GM19025 (cell line): Measurements from ENCODE around the gene NACAD.

Experiments used
- ATAC-seq: cut with Tn5 transposase; IDR thresholded peaks from one replicate; pipeline ENCODE4 v1.9.1; 2021; ENCODE audit warnings: mild to moderate bottlenecking, low read depth, moderate library complexity; ENCODE audit not compliant: unreplicated experiment

Gene NACAD

GRCh38 chr7:45098983-45099839 lies 10.4 kb upstream of the NACAD start:
- ATAC-seq = no peak

DNA sequence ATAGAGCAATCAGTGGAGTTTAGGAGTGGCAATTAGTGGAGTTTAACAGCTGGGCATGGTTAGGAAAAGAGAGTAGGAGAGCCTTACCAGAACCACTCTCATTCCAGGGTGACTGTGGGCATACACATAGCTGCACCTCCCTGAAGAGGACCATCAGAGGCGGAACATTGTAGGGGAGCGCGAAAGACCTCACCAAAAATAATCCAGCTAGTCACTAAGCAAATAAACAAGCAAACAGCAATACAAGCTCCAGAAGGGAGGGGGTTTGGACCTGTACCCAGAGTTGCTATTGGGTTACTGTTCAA lies 4.1 kb upstream of the NACAD start:
- ATAC-seq = no peak

DNA sequence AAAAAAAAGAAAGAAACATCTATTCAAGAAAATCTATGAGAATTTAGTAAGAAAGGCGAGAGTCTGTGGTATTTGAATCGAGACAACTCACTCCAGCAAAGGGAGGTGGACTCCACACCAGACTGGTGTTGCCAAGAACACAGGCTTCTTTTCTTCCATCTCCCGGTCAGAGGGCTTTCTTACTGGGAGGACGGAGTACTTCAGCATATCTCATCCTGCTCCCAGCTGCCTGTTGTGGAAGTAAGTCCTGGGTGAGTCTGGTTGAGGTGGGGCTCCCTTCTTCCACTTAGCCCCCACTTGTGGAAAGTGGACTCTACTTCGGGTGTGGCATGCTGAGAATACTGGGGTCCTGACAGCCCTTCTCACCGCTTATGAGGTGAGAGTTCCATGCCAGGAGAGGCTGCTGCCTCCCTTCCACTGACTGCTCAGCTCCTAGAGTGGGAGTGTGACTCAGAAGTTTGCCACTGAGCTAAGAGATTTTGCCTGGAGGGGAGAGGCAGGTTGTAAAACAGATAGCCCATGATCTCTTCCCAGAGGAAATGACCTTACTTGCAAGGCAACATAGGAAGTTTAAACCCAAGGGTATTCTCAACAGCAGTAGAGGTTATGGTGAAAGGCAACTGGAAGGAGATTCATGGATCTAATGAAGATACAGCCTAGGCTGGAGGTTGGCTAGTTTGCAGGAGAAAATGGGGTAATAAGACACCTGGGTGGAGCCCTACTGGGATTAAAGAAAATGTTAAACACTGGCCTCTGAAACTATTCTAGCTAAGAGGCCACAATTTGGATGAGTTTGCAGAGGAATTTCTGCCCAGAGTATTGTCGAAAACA lies 3.5 kb upstream of the NACAD start:
- ATAC-seq = no peak

DNA sequence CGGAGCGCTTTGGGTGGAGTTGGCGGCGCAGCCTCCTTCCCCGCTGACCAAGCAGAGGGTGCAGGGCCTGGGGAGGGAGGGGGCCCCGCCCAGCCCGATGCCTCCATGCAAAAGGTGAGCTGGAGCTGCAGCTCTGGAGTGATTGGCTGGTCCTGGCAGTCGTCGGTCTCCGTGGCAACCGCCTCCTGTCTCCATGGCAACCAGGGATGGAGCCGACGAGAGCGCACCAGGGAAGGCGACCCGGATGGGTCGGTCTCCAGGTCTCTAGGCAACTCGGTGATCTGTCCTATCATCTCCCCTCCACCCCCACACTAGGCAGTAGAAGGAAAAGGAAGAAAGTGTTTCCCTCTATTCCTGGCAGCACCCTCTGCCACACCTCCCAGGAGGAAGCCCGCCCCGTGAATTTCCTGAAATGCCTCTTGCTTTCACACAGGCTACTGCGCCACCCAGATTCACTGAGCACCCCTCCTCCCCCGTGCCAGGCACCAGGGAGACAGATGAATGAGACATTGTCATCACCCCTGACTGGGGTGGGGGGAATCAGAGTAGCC lies 647 bp upstream of the NACAD start:
- ATAC-seq = no peak

GRCh38 chr7:45088146-45088701 lies 545 bp downstream of the NACAD start:
- no peak for ATAC-seq

- no peak for ATAC-seq
These were observed 1.2 kb downstream of the NACAD start for GRCh38 chr7:45087301-45088145.

GRCh38 chr7:45086331-45087065 lies 2.3 kb downstream of the NACAD start:
- ATAC-seq = no peak

GRCh38 chr7:45085619-45086200 lies 3.1 kb downstream of the NACAD start:
- no peak for ATAC-seq

DNA sequence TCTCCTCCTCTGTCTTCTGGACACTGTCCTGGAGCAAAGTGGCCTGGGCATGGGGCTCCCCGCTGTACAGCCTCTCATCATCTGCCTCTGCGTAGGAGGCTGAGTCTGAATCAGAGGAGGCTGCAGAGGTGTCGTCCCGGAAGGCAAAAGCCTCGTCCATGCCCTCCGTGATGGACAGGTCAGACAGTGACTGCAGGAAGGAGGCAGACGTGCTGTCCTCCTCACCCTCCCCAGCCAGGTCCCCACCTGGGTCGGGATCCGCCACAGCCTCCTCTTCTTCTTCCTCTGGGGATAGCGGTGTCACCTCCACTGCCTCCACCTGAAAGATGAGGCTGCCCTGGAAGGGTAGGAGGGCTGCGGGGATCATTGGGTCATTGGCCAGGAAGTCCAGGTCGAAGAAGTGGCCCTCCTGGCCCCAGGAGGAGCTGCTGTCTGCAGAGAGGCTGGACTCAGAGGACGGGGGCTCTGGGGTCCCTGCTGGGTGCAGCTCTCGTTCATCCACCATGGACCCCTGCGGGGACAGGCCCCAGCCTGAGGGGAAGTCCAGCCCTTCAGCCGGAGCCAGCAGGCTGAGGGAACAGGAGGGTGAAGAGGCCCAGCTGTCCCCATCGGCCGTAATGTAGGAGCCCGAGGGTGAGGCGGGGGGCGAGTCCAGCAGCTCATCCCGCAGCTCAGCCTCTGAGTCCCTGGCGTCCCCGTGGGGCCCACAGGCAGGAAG lies 3.7 kb downstream of the NACAD start:
- no peak for ATAC-seq

DNA sequence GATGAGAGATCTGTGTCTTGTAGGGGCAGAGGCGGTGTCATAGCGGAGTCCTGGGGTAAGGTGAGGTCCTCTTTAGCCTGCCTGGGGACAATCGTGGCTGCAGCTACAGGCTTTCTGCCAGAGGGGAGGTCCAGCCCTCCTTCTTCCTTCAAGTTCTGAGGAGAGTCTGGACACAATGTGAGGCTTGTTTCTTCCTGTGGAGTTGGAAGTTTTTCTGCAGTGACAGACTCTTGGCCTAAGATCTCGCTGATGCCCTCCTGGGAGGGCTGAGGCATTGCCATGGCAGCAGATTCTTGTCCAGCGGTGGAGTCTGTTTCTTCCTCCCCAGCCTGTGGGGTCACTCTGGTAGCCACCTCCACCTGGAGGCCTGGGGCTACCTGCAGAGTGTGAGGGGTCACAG lies 4.4 kb downstream of the NACAD start:
- no peak for ATAC-seq

- ATAC-seq = no peak
These were observed 5.9 kb downstream of the NACAD start for GRCh38 chr7:45082831-45083331.

DNA sequence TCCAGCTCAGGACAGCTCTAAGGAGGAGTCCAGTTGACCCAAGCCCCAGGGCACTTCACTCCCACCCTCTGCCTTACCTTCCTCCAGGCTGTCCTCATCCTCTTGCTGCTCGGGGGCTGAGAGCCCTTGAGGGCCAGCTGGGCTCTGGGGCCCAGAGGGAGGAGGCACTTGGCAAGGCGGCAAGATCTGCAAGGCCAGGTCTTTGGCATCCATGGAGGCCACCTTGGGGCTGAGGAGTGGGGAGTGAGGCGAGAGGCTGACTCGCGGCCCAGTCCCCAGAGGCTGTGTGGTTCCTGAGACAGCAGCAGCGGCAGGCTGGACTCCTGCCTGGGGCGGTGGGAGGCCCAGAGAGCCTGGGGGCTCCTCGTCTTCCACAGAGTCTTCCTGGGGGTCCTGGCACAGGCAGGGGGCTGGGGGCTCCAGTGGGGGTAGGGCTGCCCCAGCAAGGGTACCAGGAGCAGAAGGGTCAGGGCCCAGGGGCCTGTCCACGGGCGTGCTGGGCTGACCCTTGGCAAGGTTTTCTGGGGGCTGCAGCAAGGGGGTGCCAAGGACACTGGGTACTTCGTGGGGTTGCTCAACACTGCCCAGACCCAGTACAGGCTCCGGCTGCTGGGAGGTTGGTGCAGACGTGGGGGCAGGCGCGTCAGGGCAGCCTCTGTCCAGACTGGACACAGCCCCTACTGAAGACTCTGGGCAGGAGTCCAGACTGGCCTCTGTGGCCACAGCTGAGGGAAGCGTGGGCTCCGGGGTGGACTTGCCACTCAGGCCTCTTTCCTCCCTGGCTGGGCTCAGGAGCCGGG lies 6.5 kb downstream of the NACAD start:
- ATAC-seq = no peak

DNA sequence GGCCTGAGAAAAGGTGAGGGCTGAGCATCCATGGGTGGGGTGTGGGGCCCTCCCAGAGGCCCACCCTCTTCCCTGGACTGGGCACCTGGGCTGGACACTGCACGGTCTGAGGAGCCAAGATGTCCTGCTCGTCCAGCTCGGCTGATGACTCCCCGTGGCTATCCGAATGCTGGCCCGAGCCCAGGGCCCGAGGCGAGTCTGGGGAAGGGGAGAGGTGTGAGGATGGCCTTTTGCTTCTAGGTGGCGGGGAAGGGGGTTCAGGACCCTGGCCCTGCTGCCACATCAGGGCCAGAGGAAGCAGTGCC lies 7.1 kb downstream of the NACAD start:
- ATAC-seq = no peak

DNA sequence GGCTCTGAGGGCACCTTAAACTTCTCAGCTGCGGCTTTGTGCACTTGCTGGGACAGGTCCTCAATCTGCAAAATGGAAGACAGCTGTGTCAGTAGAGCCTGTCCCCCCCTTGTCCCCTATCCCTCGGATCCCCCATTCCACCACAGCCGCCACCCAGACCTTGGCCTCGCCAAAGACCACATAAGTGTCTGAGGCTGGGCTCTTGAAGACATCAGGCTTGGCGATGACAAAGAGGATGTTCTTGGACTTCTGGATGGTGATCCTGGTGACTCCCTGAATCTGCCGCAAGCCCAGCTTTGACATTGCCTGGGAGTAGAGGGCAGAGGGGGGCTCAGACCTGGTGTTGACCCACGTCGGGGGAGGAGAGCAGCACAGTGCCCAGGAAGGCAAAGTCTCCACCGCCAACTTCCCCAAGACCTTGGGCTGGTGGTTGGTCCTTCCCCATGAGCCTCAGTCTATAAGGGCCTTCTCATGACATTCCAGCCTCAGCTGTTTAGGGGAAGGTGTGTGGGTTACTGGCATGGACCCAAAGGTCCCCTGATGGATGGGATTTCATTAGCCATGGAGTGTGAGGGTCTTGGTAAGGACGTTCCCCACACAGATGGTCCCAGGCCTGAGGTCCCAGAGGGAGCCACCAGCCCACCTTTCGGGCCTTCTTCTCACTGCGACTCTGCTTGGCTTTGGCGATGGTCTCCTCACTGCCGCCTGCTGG lies 7.7 kb downstream of the NACAD start:
- no peak for ATAC-seq

DNA sequence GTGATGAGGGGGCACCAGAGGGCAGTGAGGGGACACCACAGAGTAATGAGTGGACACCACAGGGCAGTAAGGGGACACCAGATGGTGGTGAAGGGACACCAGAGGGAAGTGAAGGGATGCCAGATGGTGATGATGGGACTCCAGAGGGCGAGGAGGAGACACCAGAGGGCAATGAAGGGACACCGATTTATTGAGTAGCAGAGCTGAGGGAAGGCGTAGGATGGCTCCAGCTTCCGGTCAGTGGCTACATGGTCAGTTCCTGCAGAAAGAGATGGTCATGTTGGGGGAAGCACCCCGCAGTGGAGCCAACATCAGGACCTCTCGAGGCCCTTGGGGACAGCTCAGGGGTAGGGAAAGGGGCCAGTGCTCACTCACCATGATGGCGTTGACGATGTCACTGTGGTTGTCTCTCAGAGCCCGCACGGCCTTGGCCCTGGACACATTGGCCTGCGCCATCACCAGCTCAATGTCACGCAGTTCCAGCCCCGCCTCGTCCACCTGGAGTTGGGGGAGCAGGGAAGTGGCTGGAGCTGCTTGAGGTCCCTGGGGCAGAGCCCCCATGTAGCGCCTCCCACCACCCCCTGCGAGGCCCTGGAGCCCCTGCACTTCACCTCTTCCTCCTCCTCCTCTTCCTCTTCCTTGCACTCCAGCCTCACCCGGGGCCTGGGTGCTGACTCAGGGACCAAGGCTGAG lies 8.4 kb downstream of the NACAD start:
- ATAC-seq = no peak

- ATAC-seq = no peak
These were observed 10.6 kb downstream of the NACAD start for GRCh38 chr7:45078125-45078681.
